Neural cell (in vitro differentiated cells): Measurements from ENCODE around the gene LCE1E.

Source experiments
- EP300 ChIP-seq: fragments of 450-650 bp; conservative IDR thresholded peaks from 2 replicates; pipeline ENCODE4 v1.6.1; 2014; ENCODE audit warnings: antibody characterized with exemption, mild to moderate bottlenecking, moderate library complexity; ENCODE audit not compliant: poor library complexity, severe bottlenecking
- EZH2 ChIP-seq: fragments of 200-600, 300-800 bp; shearing (Covaris generic), sonication (generic); IDR thresholded peaks from 2 replicates; pipeline ENCODE4 v1.6.1; 2014; ENCODE audit warnings: antibody characterized with exemption, low read length, borderline replicate concordance, mild to moderate bottlenecking; ENCODE audit not compliant: insufficient read depth, poor library complexity, severe bottlenecking
- MXI1 ChIP-seq: fragments of 450-650 bp; conservative IDR thresholded peaks from 2 replicates; pipeline ENCODE4 v1.6.1; 2014; ENCODE audit warnings: antibody characterized with exemption, mild to moderate bottlenecking; ENCODE audit not compliant: poor library complexity, severe bottlenecking
- POLR2AphosphoS5 ChIP-seq: IDR thresholded peaks from 2 replicates; pipeline ENCODE4 v1.6.1; 2012
- RAD21 ChIP-seq: fragments of 450-650 bp; conservative IDR thresholded peaks from 2 replicates; pipeline ENCODE4 v1.6.1; 2014; ENCODE audit warnings: antibody characterized with exemption, mild to moderate bottlenecking, moderate library complexity
- TAF1 ChIP-seq: IDR thresholded peaks from 2 replicates; pipeline ENCODE4 v1.6.1; 2012; ENCODE audit warnings: low read depth
- TF ChIP-seq, protein P1 (sequence below): fragments of 450-650 bp; IDR thresholded peaks from 2 replicates; pipeline ENCODE4 v1.5.1; 2014; ENCODE audit warnings: antibody characterized with exemption, mild to moderate bottlenecking, moderate library complexity; ENCODE audit not compliant: poor library complexity, severe bottlenecking

DNA sequence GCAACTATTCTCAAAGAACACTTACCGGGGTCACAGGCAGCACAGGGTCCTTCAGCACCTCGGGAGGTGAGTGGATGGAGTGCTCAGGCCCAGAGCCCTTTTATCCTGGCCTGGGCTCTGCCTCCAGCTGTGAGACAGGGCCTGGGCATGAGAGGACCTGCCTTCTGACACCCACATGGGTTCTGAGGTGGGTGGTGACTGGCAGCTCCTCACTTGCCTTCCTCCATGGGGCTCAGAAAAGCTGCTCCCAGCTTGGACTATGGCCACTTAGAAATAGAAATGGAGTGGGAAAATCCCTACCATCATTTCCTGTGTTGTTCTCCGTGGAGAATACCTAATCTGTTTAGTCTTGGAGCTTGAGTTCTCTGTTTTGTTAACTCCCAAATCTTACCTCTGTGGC lies 20.5 kb downstream of the LCE1E start, which contains the start of gene LCE1C:
- TF ChIP-seq, protein P1, sequence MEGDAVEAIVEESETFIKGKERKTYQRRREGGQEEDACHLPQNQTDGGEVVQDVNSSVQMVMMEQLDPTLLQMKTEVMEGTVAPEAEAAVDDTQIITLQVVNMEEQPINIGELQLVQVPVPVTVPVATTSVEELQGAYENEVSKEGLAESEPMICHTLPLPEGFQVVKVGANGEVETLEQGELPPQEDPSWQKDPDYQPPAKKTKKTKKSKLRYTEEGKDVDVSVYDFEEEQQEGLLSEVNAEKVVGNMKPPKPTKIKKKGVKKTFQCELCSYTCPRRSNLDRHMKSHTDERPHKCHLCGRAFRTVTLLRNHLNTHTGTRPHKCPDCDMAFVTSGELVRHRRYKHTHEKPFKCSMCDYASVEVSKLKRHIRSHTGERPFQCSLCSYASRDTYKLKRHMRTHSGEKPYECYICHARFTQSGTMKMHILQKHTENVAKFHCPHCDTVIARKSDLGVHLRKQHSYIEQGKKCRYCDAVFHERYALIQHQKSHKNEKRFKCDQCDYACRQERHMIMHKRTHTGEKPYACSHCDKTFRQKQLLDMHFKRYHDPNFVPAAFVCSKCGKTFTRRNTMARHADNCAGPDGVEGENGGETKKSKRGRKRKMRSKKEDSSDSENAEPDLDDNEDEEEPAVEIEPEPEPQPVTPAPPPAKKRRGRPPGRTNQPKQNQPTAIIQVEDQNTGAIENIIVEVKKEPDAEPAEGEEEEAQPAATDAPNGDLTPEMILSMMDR: no peak
- TF ChIP-seq EZH2: no peak
- TF ChIP-seq TAF1: no peak
- no peak for TF ChIP-seq RAD21
- TF ChIP-seq EP300: no peak
- no peak for TF ChIP-seq MXI1
- no peak for TF ChIP-seq POLR2AphosphoS5
